ENCODE data around the gene ZSWIM8.
"Not testable (repeated sequence)": the region's sequence is repeated elsewhere in the genome, so short reads cannot be mapped to it uniquely, and the experiment has no call there.

The ZSWIM8 gene

GRCh38 chr10:73816917-73817729, 31.7 kb downstream of the ZSWIM8 start:
- Histone ChIP-seq H3K27me3 (ENCODE audit: control insufficient read depth, insufficient read depth, low read length) (no peaks in the 10 kb centered on the region), H3K4me3 (ENCODE audit: low read depth, low read length) (no peak overlapping the region), H3K36me3 (ENCODE audit: control insufficient read depth, insufficient read depth, low read length) (peaks cover 48% of the 10 kb centered on the region), H3K9ac (ENCODE audit: low read depth, low read length) (no peak overlapping the region), H3K27ac (ENCODE audit: low read depth, low read length) (no peak overlapping the region), H3K9me3 (ENCODE audit: control insufficient read depth, insufficient read depth, low read length) (no peaks in the 10 kb centered on the region), H3K4me1 (ENCODE audit: control insufficient read depth, insufficient read depth, low read length) (peaks cover 4% of the 10 kb centered on the region; the same call in 1 of the 2 replicates)

- Histone ChIP-seq H3K9me3 (ENCODE audit: control insufficient read depth, insufficient read depth, low read length) (no peaks in the 10 kb centered on the region), H3K36me3 (ENCODE audit: control insufficient read depth, insufficient read depth, low read length) (peaks cover 45% of the 10 kb centered on the region), H3K4me3 (ENCODE audit: low read depth, low read length) (no peak overlapping the region), H3K4me1 (ENCODE audit: control insufficient read depth, insufficient read depth, low read length) (no peaks in the 10 kb centered on the region; the same call in 1 of the 2 replicates), H3K27me3 (ENCODE audit: control insufficient read depth, insufficient read depth, low read length) (no peaks in the 10 kb centered on the region), H3K27ac (ENCODE audit: low read depth, low read length) (no peak overlapping the region), H3K9ac (ENCODE audit: low read depth, low read length) (no peak overlapping the region)
Observed at GRCh38 chr10:73817826-73818225, 32.4 kb downstream of the ZSWIM8 start.

- no peak overlapping the region for H3K4me3 ChIP-seq (ENCODE audit: low read depth, low read length)
- H3K36me3 ChIP-seq (ENCODE audit: control insufficient read depth, insufficient read depth, low read length): peaks cover 43% of the 10 kb centered on the region
- no peak overlapping the region for H3K27ac ChIP-seq (ENCODE audit: low read depth, low read length)
- H3K9me3 ChIP-seq (ENCODE audit: control insufficient read depth, insufficient read depth, low read length): no peaks in the 10 kb centered on the region
- H3K9ac ChIP-seq (ENCODE audit: low read depth, low read length): no peak overlapping the region
- H3K27me3 ChIP-seq (ENCODE audit: control insufficient read depth, insufficient read depth, low read length): no peaks in the 10 kb centered on the region
- no peaks in the 10 kb centered on the region for H3K4me1 ChIP-seq (ENCODE audit: control insufficient read depth, insufficient read depth, low read length)
Observed at GRCh38 chr10:73818402-73818801, 33.0 kb downstream of the ZSWIM8 start.

- Histone ChIP-seq H3K9ac (ENCODE audit: low read depth, low read length) (no peak overlapping the region), H3K27me3 (ENCODE audit: control insufficient read depth, insufficient read depth, low read length) (no peaks in the 10 kb centered on the region), H3K9me3 (ENCODE audit: control insufficient read depth, insufficient read depth, low read length) (no peaks in the 10 kb centered on the region), H3K36me3 (ENCODE audit: control insufficient read depth, insufficient read depth, low read length) (peaks cover 44% of the 10 kb centered on the region), H3K4me3 (ENCODE audit: low read depth, low read length) (no peak overlapping the region), H3K27ac (ENCODE audit: low read depth, low read length) (no peak overlapping the region), H3K4me1 (ENCODE audit: control insufficient read depth, insufficient read depth, low read length) (no peaks in the 10 kb centered on the region)
Observed at GRCh38 chr10:73819081-73819480, 33.7 kb downstream of the ZSWIM8 start.

DNA sequence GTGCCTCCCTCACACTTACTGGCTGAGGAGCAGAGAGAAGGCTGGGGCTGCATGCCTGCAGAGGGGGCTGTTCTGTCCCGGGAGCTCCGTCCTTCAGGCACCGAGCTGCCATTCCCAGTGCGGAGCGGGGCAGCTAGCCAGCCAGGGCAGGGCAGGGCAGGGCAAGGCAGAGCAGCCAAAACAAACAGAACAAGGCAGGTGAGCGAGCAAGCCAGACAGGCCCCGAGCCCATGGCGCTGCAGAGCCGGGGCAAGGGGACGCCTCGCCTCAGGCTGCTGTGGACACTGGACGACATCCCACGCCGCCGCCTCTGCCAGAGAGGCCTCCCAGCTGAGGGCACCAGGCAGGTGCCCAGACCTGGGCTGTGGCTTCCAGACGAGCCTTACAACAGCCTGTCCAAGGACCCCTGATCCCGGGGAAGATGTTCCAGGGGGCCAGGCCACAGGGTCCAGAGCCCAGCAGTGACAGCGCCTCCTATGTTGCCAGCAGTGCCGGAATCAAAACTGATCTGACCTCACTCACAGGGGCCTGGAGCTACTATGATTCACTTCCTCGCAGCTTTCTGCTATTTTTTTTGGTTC, 34.2 kb downstream of the ZSWIM8 start:
- Histone ChIP-seq H3K4me3 (ENCODE audit: low read depth, low read length) (no peak overlapping the region), H3K9me3 (ENCODE audit: control insufficient read depth, insufficient read depth, low read length) (no peaks in the 10 kb centered on the region), H3K36me3 (ENCODE audit: control insufficient read depth, insufficient read depth, low read length) (peaks cover 41% of the 10 kb centered on the region), H3K27ac (ENCODE audit: low read depth, low read length) (no peak overlapping the region), H3K27me3 (ENCODE audit: control insufficient read depth, insufficient read depth, low read length) (no peaks in the 10 kb centered on the region), H3K4me1 (ENCODE audit: control insufficient read depth, insufficient read depth, low read length) (no peaks in the 10 kb centered on the region), H3K9ac (ENCODE audit: low read depth, low read length) (no peak overlapping the region)

DNA sequence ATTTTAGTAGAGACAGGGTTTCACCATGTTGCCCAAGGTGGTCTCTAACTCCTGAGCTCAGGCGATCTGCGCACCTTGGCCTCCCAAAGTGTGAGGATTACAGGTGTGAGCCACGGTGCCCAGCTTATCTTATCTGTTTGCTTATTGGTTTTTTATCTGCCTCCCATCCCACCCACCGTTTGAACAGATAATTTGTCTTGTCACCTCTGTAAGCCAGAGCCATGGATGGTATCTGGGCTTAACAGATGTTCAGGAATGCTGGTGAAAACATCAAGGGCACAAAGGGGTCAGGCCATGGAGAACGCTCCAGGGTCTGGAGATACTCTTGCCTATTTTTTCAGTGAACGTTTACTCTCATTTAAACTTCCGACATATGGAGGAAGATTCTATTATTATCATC, 38.0 kb downstream of the ZSWIM8 start:
- no peaks in the 10 kb centered on the region for H3K4me1 ChIP-seq (ENCODE audit: control insufficient read depth, insufficient read depth, low read length)
- H3K9ac ChIP-seq (ENCODE audit: low read depth, low read length): no peak overlapping the region
- H3K4me3 ChIP-seq (ENCODE audit: low read depth, low read length): no peak overlapping the region
- H3K27me3 ChIP-seq (ENCODE audit: control insufficient read depth, insufficient read depth, low read length): no peaks in the 10 kb centered on the region
- H3K27ac ChIP-seq (ENCODE audit: low read depth, low read length): no peak overlapping the region
- peaks cover 27% of the 10 kb centered on the region for H3K36me3 ChIP-seq (ENCODE audit: control insufficient read depth, insufficient read depth, low read length)
- no peaks in the 10 kb centered on the region for H3K9me3 ChIP-seq (ENCODE audit: control insufficient read depth, insufficient read depth, low read length)

- Histone ChIP-seq H3K4me1 (ENCODE audit: control insufficient read depth, insufficient read depth, low read length) (no peaks in the 10 kb centered on the region), H3K9ac (ENCODE audit: low read depth, low read length) (no peak overlapping the region), H3K27ac (ENCODE audit: low read depth, low read length) (no peak overlapping the region), H3K36me3 (ENCODE audit: control insufficient read depth, insufficient read depth, low read length) (peaks cover 27% of the 10 kb centered on the region), H3K4me3 (ENCODE audit: low read depth, low read length) (no peak overlapping the region), H3K9me3 (ENCODE audit: control insufficient read depth, insufficient read depth, low read length) (no peaks in the 10 kb centered on the region), H3K27me3 (ENCODE audit: control insufficient read depth, insufficient read depth, low read length) (no peaks in the 10 kb centered on the region)
Observed at GRCh38 chr10:73824146-73824725, 38.8 kb downstream of the ZSWIM8 start.

DNA sequence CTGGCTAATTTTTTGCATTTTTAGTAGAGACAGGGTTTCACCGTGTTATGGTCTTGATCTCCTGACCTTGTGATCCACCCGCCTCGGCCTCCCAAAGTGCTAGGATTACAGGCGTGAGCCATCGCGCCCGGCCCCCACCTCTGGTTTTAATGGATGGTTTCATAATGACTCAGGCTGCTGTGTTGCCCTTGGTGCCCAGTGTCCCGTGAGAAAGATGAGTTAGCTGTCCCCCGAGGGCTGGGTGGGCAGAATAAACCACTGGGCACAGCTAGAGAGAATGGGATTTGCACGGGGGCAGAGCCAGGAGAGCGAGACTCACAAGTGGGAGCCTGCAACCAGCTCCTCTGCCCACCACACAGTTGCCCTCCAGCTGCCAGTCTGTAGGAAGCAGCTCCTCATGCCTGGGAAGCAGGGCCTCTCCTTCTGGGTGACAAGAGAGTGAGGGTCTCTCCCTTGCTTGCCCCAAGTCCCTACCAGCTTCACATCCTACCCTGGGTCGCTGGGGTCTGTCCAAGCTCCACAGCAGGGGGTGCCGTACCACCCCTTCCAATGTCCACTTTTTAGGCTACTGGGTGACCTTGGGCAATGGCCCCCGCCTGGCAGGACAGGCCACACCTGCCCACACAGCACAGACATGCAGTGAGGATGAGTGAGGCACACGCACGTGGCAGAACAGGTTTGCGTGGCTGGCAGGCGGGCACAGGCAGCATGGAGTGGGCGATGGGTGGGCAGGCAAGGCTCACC, 42.1 kb downstream of the ZSWIM8 start:
- no peaks in the 10 kb centered on the region for H3K4me1 ChIP-seq (ENCODE audit: control insufficient read depth, insufficient read depth, low read length)
- no peak overlapping the region for H3K9ac ChIP-seq (ENCODE audit: low read depth, low read length)
- H3K27me3 ChIP-seq (ENCODE audit: control insufficient read depth, insufficient read depth, low read length): no peaks in the 10 kb centered on the region
- H3K27ac ChIP-seq (ENCODE audit: low read depth, low read length): no peak overlapping the region
- no peak overlapping the region for H3K4me3 ChIP-seq (ENCODE audit: low read depth, low read length)
- no peaks in the 10 kb centered on the region for H3K9me3 ChIP-seq (ENCODE audit: control insufficient read depth, insufficient read depth, low read length)
- H3K36me3 ChIP-seq (ENCODE audit: control insufficient read depth, insufficient read depth, low read length): peaks cover 23% of the 10 kb centered on the region

DNA sequence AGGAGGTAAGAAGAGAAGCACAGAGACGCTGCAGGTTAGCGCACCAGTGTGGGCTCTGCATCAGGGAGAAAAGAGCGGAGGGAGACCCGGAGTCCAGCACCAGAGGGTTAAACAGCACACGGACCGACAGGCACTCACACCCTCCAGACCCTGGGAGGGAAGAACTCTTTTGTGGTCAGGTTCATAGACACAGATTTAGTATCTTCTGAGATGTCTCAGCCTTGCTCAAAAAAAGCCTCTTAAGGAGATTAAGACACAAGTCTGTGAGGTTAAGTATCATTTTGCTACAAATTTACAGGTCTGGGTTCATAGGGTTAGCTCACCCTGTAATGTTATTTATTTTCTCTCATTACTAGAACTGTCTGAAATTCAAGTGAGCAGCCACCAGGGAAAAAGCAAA, 42.8 kb downstream of the ZSWIM8 start:
- Histone ChIP-seq H3K9me3 (ENCODE audit: control insufficient read depth, insufficient read depth, low read length) (no peaks in the 10 kb centered on the region), H3K27me3 (ENCODE audit: control insufficient read depth, insufficient read depth, low read length) (no peaks in the 10 kb centered on the region), H3K36me3 (ENCODE audit: control insufficient read depth, insufficient read depth, low read length) (peaks cover 23% of the 10 kb centered on the region), H3K9ac (ENCODE audit: low read depth, low read length) (no peak overlapping the region), H3K27ac (ENCODE audit: low read depth, low read length) (no peak overlapping the region), H3K4me3 (ENCODE audit: low read depth, low read length) (no peak overlapping the region), H3K4me1 (ENCODE audit: control insufficient read depth, insufficient read depth, low read length) (no peaks in the 10 kb centered on the region)

DNA sequence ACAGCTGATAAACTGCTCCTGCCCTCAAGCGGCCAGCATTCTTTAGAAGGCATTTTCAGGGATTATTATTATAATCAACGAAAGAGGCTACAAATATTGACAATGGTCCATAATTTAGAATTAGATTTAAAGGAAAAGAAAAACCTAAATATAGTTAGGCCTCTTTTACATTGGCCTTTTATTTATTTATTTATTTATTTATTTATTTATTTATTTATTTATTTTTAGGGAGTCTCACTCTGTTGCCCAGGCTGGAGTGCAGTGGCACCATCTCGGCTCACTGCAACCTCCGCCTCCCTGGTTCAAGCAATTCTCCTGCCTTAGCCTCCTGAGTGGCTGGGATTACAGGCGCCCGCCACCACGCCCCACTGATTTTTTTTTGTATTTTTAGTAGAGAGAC, 43.7 kb downstream of the ZSWIM8 start:
- not testable (repeated sequence) for H3K4me3 ChIP-seq (ENCODE audit: low read depth, low read length); H3K27me3 ChIP-seq (ENCODE audit: control insufficient read depth, insufficient read depth, low read length)

More for the DNA sequence above, 43.7 kb downstream of the ZSWIM8 start:
- not testable (repeated sequence) for H3K4me1 ChIP-seq (ENCODE audit: control insufficient read depth, insufficient read depth, low read length); H3K9ac ChIP-seq (ENCODE audit: low read depth, low read length); H3K27ac ChIP-seq (ENCODE audit: low read depth, low read length); H3K9me3 ChIP-seq (ENCODE audit: control insufficient read depth, insufficient read depth, low read length)
- peaks cover 14% of the 10 kb centered on the region for H3K36me3 ChIP-seq (ENCODE audit: control insufficient read depth, insufficient read depth, low read length)
